K562 (cell line): ENCODE measurements around the gene E2F3. TPM values are rescaled to one million over a fixed set of nuclear protein-coding genes. Genes with fewer than 3 reads are reported as not detected.

ENCODE experiments used
- ATAC-seq: fragments of 200-7000 bp; cut with Tn5 transposase; 3 replicates; pipeline ENCODE4 v1.9.1; 2020; ENCODE audit warnings: moderate library complexity
- BruUV-seq: library from RNA; stranded (reverse); fragments of 400-500 nt; replicated peaks from 2 replicates; lab custom pipeline; 2021; lab: Mats Ljungman, UMichigan
- CTCF ChIA-PET: fragments of 300-600 bp; formaldehyde crosslinking; extraction: SDS; loops from one replicate; lab custom pipeline; 2021; ENCODE audit warnings: low intra/inter-chr PET ratio; lab: Yijun Ruan, JAX
- POLR2A ChIA-PET: fragments of 300-600, 350-650 bp; sonication (Branson Sonifier 250); formaldehyde crosslinking; extraction: SDS; loops from one replicate; lab custom pipeline; 2021; ENCODE audit warnings: antibody characterized with exemption, inconsistent platforms; lab: Yijun Ruan, JAX
- DNase-seq, 4 experiments: peaks; one replicate each; pipeline versions ENCODE4 v3.0.0 to v3.0.0-alpha.2; 2011 to 2018; ENCODE audit warnings: low spot score in 3 of 4, mixed read lengths in 3 of 4; ENCODE audit errors: extremely low read depth in 1 of 4
- FAIRE-seq: peaks from 2 replicates; lab custom pipeline; 2011; peaks lifted over from hg19 to GRCh38; lab: Jason Lieb, UNC
- H2AFZ ChIP-seq: 2 replicates; pipeline ENCODE4 v1.6.0; 2011; ENCODE audit warnings: low read depth, low read length, control low read depth, inconsistent platforms
- H3K27ac ChIP-seq: fragments of 200-600 bp; 3 replicates; pipeline ENCODE4 v1.8.0; 2011; ENCODE audit warnings: low read depth, mild to moderate bottlenecking, control low read depth, inconsistent platforms, low read length, moderate library complexity, mixed read lengths; ENCODE audit errors: extremely low read depth
- H3K27me3 ChIP-seq, 2 experiments: fragments of 300-600 bp in 1 of 2; 2 replicates in 1 of 2; 3 replicates in 1 of 2; pipeline versions ENCODE4 v1.6.0 to v1.8.0; 2011; ENCODE audit warnings: inconsistent platforms in 2 of 2, low read length in 2 of 2, mild to moderate bottlenecking in 1 of 2, mixed read lengths in 1 of 2, moderate library complexity in 1 of 2; ENCODE audit not compliant: control insufficient read depth in 2 of 2, insufficient read depth in 2 of 2
- H3K36me3 ChIP-seq: fragments of 300-600 bp; 3 replicates; pipeline ENCODE4 v1.8.0; 2011; ENCODE audit warnings: mild to moderate bottlenecking, low read length, inconsistent platforms; ENCODE audit not compliant: control insufficient read depth, insufficient read depth
- H3K4me1 ChIP-seq, 2 experiments: fragments of 200-600 bp in 1 of 2; replicated peaks in 1 of 2; 2 replicates in 1 of 2; 3 replicates in 1 of 2; pipeline versions ENCODE4 v1.5.1 to v1.8.0; 2011; ENCODE audit warnings: inconsistent platforms in 2 of 2, low read length in 2 of 2, mild to moderate bottlenecking in 1 of 2, mixed read lengths in 1 of 2, moderate library complexity in 1 of 2; ENCODE audit not compliant: control insufficient read depth in 2 of 2, insufficient read depth in 2 of 2
- H3K4me2 ChIP-seq: 2 replicates; pipeline ENCODE4 v1.6.1; 2011; ENCODE audit warnings: low read length, control low read depth, inconsistent platforms, mixed read lengths; ENCODE audit not compliant: insufficient read depth
- H3K4me3 ChIP-seq: fragments of 200-600 bp; sonication (generic), shearing (Covaris generic); 2 replicates; pipeline ENCODE4 v1.5.1; 2016; ENCODE audit warnings: control low read depth, inconsistent platforms
- H3K79me2 ChIP-seq: fragments of 200-600 bp; 3 replicates; pipeline ENCODE4 v1.8.0; 2011; ENCODE audit warnings: low read length, inconsistent platforms; ENCODE audit not compliant: control insufficient read depth, insufficient read depth
- H3K9ac ChIP-seq, 2 experiments: 2 replicates each; pipeline versions ENCODE4 v1.6.0 to v1.6.1; 2011; ENCODE audit warnings: low read depth in 2 of 2, low read length in 2 of 2, control low read depth in 1 of 2, inconsistent platforms in 1 of 2, mild to moderate bottlenecking in 1 of 2, mixed read lengths in 1 of 2; ENCODE audit not compliant: insufficient read depth in 1 of 2
- H3K9me1 ChIP-seq: one replicate; pipeline ENCODE4 v1.6.0; 2011; ENCODE audit warnings: inconsistent platforms, mild to moderate bottlenecking, low read length, moderate library complexity; ENCODE audit not compliant: control insufficient read depth, insufficient read depth
- H3K9me3 ChIP-seq: replicated peaks from 2 replicates; pipeline ENCODE4 v1.5.1; 2011; ENCODE audit warnings: low read depth, low read length, inconsistent platforms; ENCODE audit not compliant: control insufficient read depth, insufficient read depth
- H4K20me1 ChIP-seq: replicated peaks from 2 replicates; pipeline ENCODE4 v1.6.1; 2011; ENCODE audit warnings: low read length, inconsistent platforms, mixed read lengths; ENCODE audit not compliant: control insufficient read depth, insufficient read depth
- BRCA1 ChIP-seq, 2 experiments: fragments of 450-650 bp in 1 of 2; sonication (generic) in 1 of 2; formaldehyde crosslinking in 1 of 2; IDR thresholded peaks; 2 replicates each; pipeline versions ENCODE4 v1.5.0 to v1.6.1; 2017 to 2020; ENCODE audit warnings: mild to moderate bottlenecking in 1 of 2, missing genetic modification reagents in 1 of 2
- CREB3 ChIP-seq: fragments of 450-650 bp; conservative IDR thresholded peaks from 2 replicates; pipeline ENCODE4 v1.6.1; 2016; ENCODE audit warnings: missing genetic modification characterization, low read depth, mild to moderate bottlenecking, missing compliant biosample characterization, moderate library complexity
- CSDE1 ChIP-seq, 2 experiments: fragments of 450-650 bp; IDR thresholded peaks; 2 replicates each; pipeline ENCODE4 v1.6.1; 2016; ENCODE audit warnings: mild to moderate bottlenecking in 1 of 2
- ETV5 ChIP-seq: sonication (generic); formaldehyde crosslinking; IDR thresholded peaks from 2 replicates; pipeline ENCODE4 v1.4.0; 2020; ENCODE audit warnings: low read depth, mild to moderate bottlenecking, missing genetic modification reagents
- FOXK2 ChIP-seq, 2 experiments: fragments of 450-650 bp; IDR thresholded peaks in 1 of 2; conservative IDR thresholded peaks in 1 of 2; 2 replicates each; pipeline ENCODE4 v1.6.1; 2016; ENCODE audit warnings: low read depth in 2 of 2, mild to moderate bottlenecking in 1 of 2
- MCM7 ChIP-seq, 2 experiments: fragments of 450-650 bp; IDR thresholded peaks; 2 replicates each; pipeline ENCODE4 v1.6.1; 2016 to 2018
- NBN ChIP-seq: fragments of 450-650 bp; IDR thresholded peaks from 2 replicates; pipeline ENCODE4 v1.6.1; 2016; ENCODE audit warnings: low read depth, mild to moderate bottlenecking
- PCBP2 ChIP-seq: fragments of 200-400 bp; formaldehyde crosslinking; IDR thresholded peaks from 2 replicates; pipeline ENCODE4 v1.6.1; 2018; ENCODE audit warnings: low read length, low read depth, mild to moderate bottlenecking, moderate library complexity; ENCODE audit not compliant: poor library complexity, severe bottlenecking
- SLC30A9 ChIP-seq: fragments of 250-450 bp; sonication (Bioruptor Pico); IDR thresholded peaks from 2 replicates; pipeline ENCODE4 v1.8.0; 2022; ENCODE audit warnings: mild to moderate bottlenecking, moderate library complexity
- YY1 ChIP-seq, 3 experiments: IDR thresholded peaks; 2 replicates each; pipeline ENCODE4 v1.6.1; 2011; ENCODE audit warnings: low read length in 2 of 3, mild to moderate bottlenecking in 2 of 3, moderate library complexity in 2 of 3, borderline replicate concordance in 1 of 3, control low read depth in 1 of 3, low read depth in 1 of 3; ENCODE audit not compliant: insufficient read depth in 3 of 3, insufficient replicate concordance in 2 of 3, control insufficient read depth in 1 of 3, insufficient read length in 1 of 3; ENCODE audit errors: extremely low read depth in 1 of 3
- ZEB2 ChIP-seq: fragments of 450-650 bp; IDR thresholded peaks from 2 replicates; pipeline ENCODE4 v1.6.1; 2016
- ZNF212 ChIP-seq: fragments of 450-650 bp; formaldehyde crosslinking; IDR thresholded peaks from 2 replicates; pipeline ENCODE4 v1.4.0; 2020; ENCODE audit warnings: mild to moderate bottlenecking
- ZNF518B ChIP-seq: fragments of 250-450 bp; sonication (Bioruptor Pico); IDR thresholded peaks from 2 replicates; pipeline ENCODE4 v1.5.0; 2021; ENCODE audit warnings: mild to moderate bottlenecking, moderate library complexity
- ZNF668 ChIP-seq: fragments of 250-450 bp; sonication (Bioruptor Pico); IDR thresholded peaks from 2 replicates; pipeline ENCODE4 v1.8.0; 2022; ENCODE audit warnings: mild to moderate bottlenecking, inconsistent platforms
- ZNF780A ChIP-seq: fragments of 250-450 bp; sonication (Bioruptor Pico); IDR thresholded peaks from 2 replicates; pipeline ENCODE4 v1.5.0; 2021; ENCODE audit warnings: mild to moderate bottlenecking
- WGBS: fragments of 100-300 bp; shearing (Covaris generic); methylation state at CpG from one replicate; pipeline ENCODE4 v1.1.6; 2016; ENCODE audit warnings: low coverage, mixed read lengths; ENCODE audit not compliant: insufficient coverage; ENCODE audit errors: missing lambda C conversion rate; 5-methylcytosine and 5-hydroxymethylcytosine counted together
- in situ Hi-C: fragments of 300-500 bp; cut with MboI; formaldehyde crosslinking; loops from 4 replicates; pipeline ENCODE4 v1.15.0; 2018; ENCODE audit warnings: inconsistent platforms, mixed read lengths
- intact Hi-C: fragments of 100-400 bp; cut with micrococcal nuclease; formaldehyde crosslinking; loops from 2 replicates; pipeline ENCODE4 v1.14.2; 2022
- polyA plus RNA-seq, 8 experiments: library from polyadenylated mRNA; depleted of rRNA in 4 of 8; stranded (reverse) in 5 of 8; unstranded in 3 of 8; fragments of >200 nt; fragmentation: Nextera tagmentation in 2 of 8; fragmentation: Illumina TruSeq in 1 of 8; extraction: Ambion mirVana in 2 of 8; extraction: Trizol in 1 of 8; gene quantifications; 2 replicates each; pipeline versions ENCODE4 v1.2.1 to v1.2.3, GENCODE V29; 2011 to 2014; ENCODE audit warnings: inconsistent platforms in 1 of 8, missing spikeins in 1 of 8
- total RNA-seq, 7 experiments: library from RNA; depleted of rRNA in 6 of 7; stranded (reverse); fragments of >200 nt in 6 of 7; fragmentation: Illumina TruSeq in 2 of 7; extraction: Trizol in 2 of 7; gene quantifications; 2 replicates each; pipeline versions ENCODE4 v1.2.1 to v1.2.3, GENCODE V29; 2011 to 2021; ENCODE audit warnings: low replicate concordance in 1 of 7

Gene E2F3
- total and polyA plus RNA-seq, 9 of the 15 experiments (the other 6 are each of a cell fraction or from before 2014, with no cell fraction given) = 11.1 to 44.7 (median 27.2) TPM

DNA sequence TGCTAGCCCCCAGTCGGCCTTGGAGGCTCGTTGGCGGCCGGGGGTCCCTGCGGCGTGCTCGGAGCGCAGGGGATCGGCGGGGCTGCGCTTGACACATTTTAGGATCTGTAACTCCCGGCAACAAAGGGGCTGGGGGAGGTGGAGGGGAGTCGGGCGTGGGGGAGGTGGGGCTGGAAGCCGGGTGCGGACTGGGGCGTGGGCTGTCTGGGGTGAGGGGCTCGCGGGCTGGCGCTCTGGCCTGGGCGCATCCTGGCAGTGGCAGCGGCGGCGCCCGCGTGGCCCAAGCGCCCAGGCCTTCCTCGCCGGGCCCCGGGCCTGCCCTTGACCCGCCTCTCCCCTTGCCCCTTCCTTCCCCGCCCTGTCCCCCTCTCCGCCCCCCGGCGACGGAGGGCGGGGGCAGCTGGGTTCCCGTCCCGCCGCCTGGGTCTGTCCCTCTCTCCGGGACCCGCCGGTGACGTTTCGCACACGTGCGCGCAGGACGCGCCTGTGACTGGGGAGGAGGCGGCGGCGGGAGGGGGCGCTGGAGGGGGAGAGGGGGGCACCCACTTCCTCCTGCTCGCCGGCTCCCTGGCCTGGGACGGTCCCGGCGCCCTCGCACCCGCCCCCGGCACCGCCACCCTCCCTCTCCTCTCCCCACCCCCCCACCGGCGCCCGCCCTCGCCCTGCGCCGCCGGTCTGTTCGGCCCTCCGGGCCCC, 1.5 kb downstream of the E2F3 start:
- H3K4me1 ChIP-seq = peaks cover 16 to 30% of the 10 kb centered on the region in 2 experiments
- BruUV-seq = no TSS peak
- FAIRE-seq = no peak
- intact Hi-C loops = no loop called here
- 2% methylated on average over 9 of the region's 72 CpGs for WGBS
- H3K27me3 ChIP-seq = no peaks in the 10 kb centered on the region
- no peaks in the 10 kb centered on the region for H3K9me1 ChIP-seq
- peak; percentile 73 for ATAC-seq
- ChIA-PET POLR2A (interaction anchor here (0.5 to 2.2 kb wide), 15 partner anchors 8 to 282 kb away, joined by 3 to 19 read pairs (median 5); partner anchors contain the start of genes CDKAL1 and MBOAT1), CTCF (interaction anchor here (2.2 kb wide), 1 partner anchor 126 kb away, joined by 14 read pairs; no protein-coding TSS in a partner anchor)
- H3K79me2 ChIP-seq = peaks cover 68% of the 10 kb centered on the region
- no peak overlapping the region for H2AFZ ChIP-seq
- peak overlapping the region; percentile 60 for H3K4me3 ChIP-seq
- H3K9ac ChIP-seq = peak overlapping the region; percentile 90 to 99; a peak in 3 of 4 replicates
- peak; percentile 83 to 97 (median 86) for DNase-seq
- no peaks in the 10 kb centered on the region for H4K20me1 ChIP-seq
- H3K36me3 ChIP-seq = peaks cover 28% of the 10 kb centered on the region
- H3K9me3 ChIP-seq = no peaks in the 10 kb centered on the region
- H3K4me2 ChIP-seq = peak overlapping the region; percentile 89; the same call in 1 of the 2 replicates
- H3K27ac ChIP-seq = peak overlapping the region; percentile 95
- in situ Hi-C loops = no loop called here
- TF ChIP-seq CSDE1 (IDR thresholded peaks at IDR 0.05) (no peak), ZNF668 (no peak), NBN (0 out of 2 replicates have a peak, but pooled peaks have one; percentile 37), CREB3 (tag) (no peak), MCM7 (IDR thresholded peaks at IDR 0.05) (no peak), PCBP2 (no peak), ETV5 (no peak; the same call in 1 of the 2 replicates), ZNF780A (CRISPR knock-in tag) (no peak), SLC30A9 (no peak), FOXK2 (conservative IDR thresholded peaks at IDR 0.05 in 1 of 2, IDR thresholded peaks at IDR 0.05 in 1 of 2; ENCODE audit: low read depth in 2 of 2) (peak in 1 of 2 experiments; percentile 64; a peak in 2 of 4 replicates), ZNF212 (CRISPR knock-in tag) (no peak), BRCA1 (IDR thresholded peaks at IDR 0.05) (no peak), BRCA1 (CRISPR knock-in tag; IDR thresholded peaks at IDR 0.05) (no peak), ZEB2 (no peak), ZNF518B (CRISPR knock-in tag) (no peak), YY1 (IDR thresholded peaks at IDR 0.05; ENCODE audit: borderline replicate concordance in 1 of 3, control insufficient read depth in 1 of 3, extremely low read depth in 1 of 3, insufficient read depth in 3 of 3, insufficient read length in 1 of 3, insufficient replicate concordance in 2 of 3, low read depth in 1 of 3, low read length in 2 of 3) (peak in 2 of 3 experiments; percentile 19 to 64)
